Mucosa of descending colon (tissue), 3 donors: Measurements from ENCODE around the gene TLE3. TPM values are rescaled to one million over a fixed set of nuclear protein-coding genes. Genes with fewer than 3 reads are reported as not detected.

Source experiments
- ATAC-seq: fragments of 200-7000 bp; cut with Tn5 transposase; one replicate; pipeline ENCODE4 v1.9.1; 2020; ENCODE audit warnings: mild to moderate bottlenecking, moderate library complexity
- DNase-seq, 3 donors: peaks; one replicate each; pipeline ENCODE4 v3.0.0-alpha.2; 2020
- H3K36me3 ChIP-seq: fragments of 200-600 bp; one replicate; pipeline ENCODE4 v1.8.0; 2021; ENCODE audit warnings: low read depth, mild to moderate bottlenecking
- H3K4me1 ChIP-seq: fragments of 200-600 bp; one replicate; pipeline ENCODE4 v1.8.0; 2021; ENCODE audit warnings: low read depth, mild to moderate bottlenecking
- H3K4me3 ChIP-seq: fragments of 200-600 bp; one replicate; pipeline ENCODE4 v1.8.0; 2021; ENCODE audit warnings: mild to moderate bottlenecking
- H3K9me3 ChIP-seq: fragments of 200-600 bp; one replicate; pipeline ENCODE4 v1.8.0; 2021; ENCODE audit warnings: mild to moderate bottlenecking
- intact Hi-C, 2 donors: fragments of 100-400 bp; cut with DNase I in 1 of 2; cut with micrococcal nuclease in 1 of 2; formaldehyde crosslinking; loops; one replicate each; pipeline versions ENCODE4 v1.11.0 to v1.11.1; 2022; cut with DNase I, micrococcal nuclease
- total RNA-seq, 3 donors: library from RNA; stranded (reverse); fragmentation: NEBNext Ultra II Directional in 2 of 3; extraction: Animal tissue kit (Norgen Biotek cat#: 25700) in 2 of 3; gene quantifications; one replicate each; pipeline versions ENCODE4 v1.2.1 to v1.2.4, GENCODE V29; 2021 to 2023
- TF ChIP-seq, protein P1 (sequence below): fragments of 200-600 bp; IDR thresholded peaks from one replicate; pipeline ENCODE4 v1.8.0; 2022; ENCODE audit warnings: antibody characterized with exemption, mild to moderate bottlenecking
- donor health status: DM: no; HTN: no; CAD: no; lungs with moderate emphysema.
- donor health status: DM: no; HTN: no; CAD: no.
- donor health status: DM: no; HTN: yes; CAD: no.

The TLE3 gene
- total RNA-seq, 3 donors from 2014 or later = 77.6 to 123 (median 103) TPM

GRCh38 chr15:70079888-70080287 is 17.8 kb downstream of the TLE3 start:
- TF ChIP-seq, protein P1, sequence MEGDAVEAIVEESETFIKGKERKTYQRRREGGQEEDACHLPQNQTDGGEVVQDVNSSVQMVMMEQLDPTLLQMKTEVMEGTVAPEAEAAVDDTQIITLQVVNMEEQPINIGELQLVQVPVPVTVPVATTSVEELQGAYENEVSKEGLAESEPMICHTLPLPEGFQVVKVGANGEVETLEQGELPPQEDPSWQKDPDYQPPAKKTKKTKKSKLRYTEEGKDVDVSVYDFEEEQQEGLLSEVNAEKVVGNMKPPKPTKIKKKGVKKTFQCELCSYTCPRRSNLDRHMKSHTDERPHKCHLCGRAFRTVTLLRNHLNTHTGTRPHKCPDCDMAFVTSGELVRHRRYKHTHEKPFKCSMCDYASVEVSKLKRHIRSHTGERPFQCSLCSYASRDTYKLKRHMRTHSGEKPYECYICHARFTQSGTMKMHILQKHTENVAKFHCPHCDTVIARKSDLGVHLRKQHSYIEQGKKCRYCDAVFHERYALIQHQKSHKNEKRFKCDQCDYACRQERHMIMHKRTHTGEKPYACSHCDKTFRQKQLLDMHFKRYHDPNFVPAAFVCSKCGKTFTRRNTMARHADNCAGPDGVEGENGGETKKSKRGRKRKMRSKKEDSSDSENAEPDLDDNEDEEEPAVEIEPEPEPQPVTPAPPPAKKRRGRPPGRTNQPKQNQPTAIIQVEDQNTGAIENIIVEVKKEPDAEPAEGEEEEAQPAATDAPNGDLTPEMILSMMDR = no peak

GRCh38 chr15:70078578-70079417 is 18.9 kb downstream of the TLE3 start:
- no peak overlapping the region for H3K4me3 ChIP-seq

More at GRCh38 chr15:70079888-70080287, 17.8 kb downstream of the TLE3 start:
- DNase-seq (no peak), ATAC-seq (no peak)
- H3K9me3 ChIP-seq = no peaks in the 10 kb centered on the region
- peaks cover 6% of the 10 kb centered on the region for H3K4me1 ChIP-seq
- intact Hi-C loops = no loop called here
- peaks cover 3% of the 10 kb centered on the region for H3K36me3 ChIP-seq
- H3K4me3 ChIP-seq = no peak overlapping the region

DNA sequence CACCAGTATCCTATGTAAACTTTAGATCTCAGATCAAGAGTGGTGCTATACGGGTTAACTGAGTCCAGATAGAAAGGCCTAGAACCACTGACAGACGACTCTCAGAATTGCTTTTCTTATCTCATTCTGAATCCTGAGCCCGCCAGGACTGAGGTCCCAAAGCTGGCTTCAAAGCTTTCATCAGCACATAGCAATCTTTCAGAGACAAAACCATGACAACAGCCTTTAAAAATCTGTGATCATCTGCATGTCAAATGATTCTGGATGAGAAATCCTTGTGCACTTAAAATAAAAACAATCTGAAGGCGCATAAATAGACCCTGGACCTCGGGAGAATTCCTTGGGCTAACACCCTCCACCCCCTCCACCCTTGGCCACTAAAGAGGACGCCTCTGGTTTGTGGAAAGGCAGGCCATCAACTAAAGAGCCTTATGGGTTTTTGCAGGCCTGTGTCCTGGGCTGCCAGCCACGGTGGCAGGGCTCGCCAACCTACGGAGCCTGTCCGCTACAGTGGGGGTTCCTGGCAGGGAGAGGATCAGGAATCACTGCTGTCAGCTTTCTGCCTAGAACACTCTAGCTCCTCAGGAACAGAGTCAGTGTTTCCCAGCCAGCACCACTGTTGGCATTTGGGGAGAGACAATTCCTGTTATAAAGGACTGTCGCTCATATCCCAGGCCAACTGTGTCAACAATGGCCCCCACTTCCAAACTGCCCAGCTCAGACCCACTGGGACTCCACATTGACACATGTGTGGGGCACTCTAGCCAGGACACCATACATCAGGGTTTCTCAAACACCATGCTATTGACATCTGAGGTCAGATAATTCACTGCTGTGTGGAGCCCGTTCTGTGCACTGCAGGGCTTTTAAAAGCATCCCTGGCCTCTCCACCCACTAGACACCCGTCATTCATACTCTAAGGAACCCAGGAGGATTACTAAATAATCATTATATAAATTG is 20.2 kb downstream of the TLE3 start:
- Histone ChIP-seq H3K4me3 (no peak overlapping the region), H3K9me3 (no peaks in the 10 kb centered on the region), H3K4me1 (no peaks in the 10 kb centered on the region), H3K36me3 (peaks cover 11% of the 10 kb centered on the region)
- ATAC-seq = no peak
- intact Hi-C loops = no loop called here
- TF ChIP-seq, protein P1 = no peak
- DNase-seq = no peak

More at GRCh38 chr15:70078578-70079417, 18.9 kb downstream of the TLE3 start:
- TF ChIP-seq, protein P1 = no peak
- peaks cover 12% of the 10 kb centered on the region for H3K36me3 ChIP-seq
- intact Hi-C loops = no loop called here
- H3K9me3 ChIP-seq = no peaks in the 10 kb centered on the region
- peak; percentile 60 for ATAC-seq
- peak in 1 of 3 donors; percentile 31 for DNase-seq
- no peaks in the 10 kb centered on the region for H3K4me1 ChIP-seq

- intact Hi-C loops = no loop called here
- H3K9me3 ChIP-seq = no peaks in the 10 kb centered on the region
- no peak overlapping the region for H3K4me3 ChIP-seq
- TF ChIP-seq, protein P1 = no peak
- H3K36me3 ChIP-seq = peaks cover 14% of the 10 kb centered on the region
- H3K4me1 ChIP-seq = no peaks in the 10 kb centered on the region
- ATAC-seq (no peak), DNase-seq (no peak)
Measured at GRCh38 chr15:70074380-70074779, 23.3 kb downstream of the TLE3 start.

DNA sequence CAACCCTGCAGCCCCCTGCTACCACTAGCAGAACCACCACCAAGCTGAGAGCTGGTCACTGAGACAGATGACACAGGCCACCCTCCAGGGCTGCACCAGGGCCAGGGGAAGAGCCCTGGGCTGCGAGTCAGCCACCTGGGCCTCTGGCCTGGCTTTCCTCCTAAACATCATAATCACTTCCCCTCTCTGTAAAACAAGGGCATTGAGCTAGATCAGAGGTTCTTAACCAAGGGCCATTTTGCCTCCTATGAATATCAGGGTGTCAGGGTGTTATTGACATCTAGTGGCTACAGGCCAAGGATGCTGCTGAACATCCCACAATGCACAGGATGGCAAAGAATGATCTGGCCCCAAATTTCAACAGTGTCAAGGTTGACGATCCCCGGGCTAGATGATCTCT is 25.2 kb downstream of the TLE3 start:
- intact Hi-C loops = no loop called here
- DNase-seq (no peak), ATAC-seq (no peak)
- Histone ChIP-seq H3K4me1 (no peaks in the 10 kb centered on the region), H3K36me3 (peaks cover 14% of the 10 kb centered on the region), H3K4me3 (no peak overlapping the region), H3K9me3 (no peaks in the 10 kb centered on the region)
- TF ChIP-seq, protein P1 = no peak
